Lung (tissue), 12 donors: Measurements from ENCODE around the gene KEL. TPM values are rescaled to one million over a fixed set of nuclear protein-coding genes. Genes with fewer than 3 reads are reported as not detected.

Experiments used
- ATAC-seq: fragments of 200-7000 bp; cut with Tn5 transposase; one replicate; pipeline ENCODE4 v1.9.1; 2020; ENCODE audit warnings: moderate number of reproducible peaks; ENCODE audit not compliant: insufficient read depth, low FRiP score
- DNase-seq, 3 donors: peaks; one replicate each; pipeline ENCODE4 v3.0.0-alpha.2; 2013 to 2017
- H3K27ac ChIP-seq, 2 donors: one replicate each; pipeline ENCODE4 v1.5.1; 2013; ENCODE audit warnings: mild to moderate bottlenecking in 2 of 2, moderate library complexity in 2 of 2, control low read depth in 1 of 2, inconsistent platforms in 1 of 2, low read depth in 1 of 2, low read length in 1 of 2
- H3K27me3 ChIP-seq, 3 donors: one replicate each; pipeline ENCODE4 v1.5.1; 2013; ENCODE audit warnings: low read length in 2 of 3; ENCODE audit not compliant: control insufficient read depth in 3 of 3, insufficient read depth in 3 of 3
- H3K36me3 ChIP-seq, 4 donors: one replicate each; pipeline ENCODE4 v1.5.1; 2013; ENCODE audit warnings: low read length in 4 of 4, mild to moderate bottlenecking in 1 of 4, moderate library complexity in 1 of 4; ENCODE audit not compliant: control insufficient read depth in 4 of 4, insufficient read depth in 4 of 4
- H3K4me1 ChIP-seq, 5 donors: one replicate each; pipeline ENCODE4 v1.5.1; 2013; ENCODE audit warnings: low read length in 5 of 5, mild to moderate bottlenecking in 2 of 5, moderate library complexity in 1 of 5; ENCODE audit not compliant: control insufficient read depth in 5 of 5, insufficient read depth in 5 of 5
- H3K4me3 ChIP-seq: one replicate; pipeline ENCODE4 v1.5.1; 2013; ENCODE audit warnings: mild to moderate bottlenecking, control low read depth, moderate library complexity
- H3K9ac ChIP-seq, 2 donors: one replicate each; pipeline ENCODE4 v1.5.1; 2013; ENCODE audit warnings: low read length in 2 of 2, control low read depth in 1 of 2; ENCODE audit not compliant: insufficient read depth in 1 of 2
- H3K9me3 ChIP-seq, 4 donors: one replicate each; pipeline ENCODE4 v1.5.1; 2013; ENCODE audit warnings: low read length in 3 of 4, mild to moderate bottlenecking in 1 of 4, moderate library complexity in 1 of 4; ENCODE audit not compliant: control insufficient read depth in 4 of 4, insufficient read depth in 3 of 4
- WGBS, 2 donors: extraction: QIAGEN DNeasy Blood & Tissue Kit; methylation state at CpG; one replicate each; pipeline ENCODE4 v1.1.7; 2013; 5-methylcytosine and 5-hydroxymethylcytosine counted together
- polyA plus RNA-seq, 2 donors: library from polyadenylated mRNA; stranded (reverse); fragments of 200-250 nt; gene quantifications; one replicate each; pipeline ENCODE4 v1.2.1, GENCODE V29; 2013
- total RNA-seq, 2 donors: library from RNA; depleted of rRNA in 1 of 2; stranded (reverse); fragments of >200 nt in 1 of 2; gene quantifications; one replicate each; pipeline ENCODE4 v1.2.1, GENCODE V29; 2014 to 2021
- TF ChIP-seq, protein P1 (sequence below): IDR thresholded peaks from 2 replicates; pipeline ENCODE4 v1.5.1; 2012; ENCODE audit warnings: mild to moderate bottlenecking; ENCODE audit errors: control extremely low read depth, extremely low read depth
- donor health status: control.
- donor health status: control.
- donor health status: Bipolar disorder and iron deficiency.
- donor health status: healthy.
- donor health status: DM: yes; HTN: yes; CAD: no.

Gene KEL
- total and polyA plus RNA-seq, 4 donors: 0.23 to 8.3 (median 1.1) TPM

GRCh38 chr7:142908290-142908689 is 53.9 kb downstream of the KEL start:
- TF ChIP-seq, protein P1, sequence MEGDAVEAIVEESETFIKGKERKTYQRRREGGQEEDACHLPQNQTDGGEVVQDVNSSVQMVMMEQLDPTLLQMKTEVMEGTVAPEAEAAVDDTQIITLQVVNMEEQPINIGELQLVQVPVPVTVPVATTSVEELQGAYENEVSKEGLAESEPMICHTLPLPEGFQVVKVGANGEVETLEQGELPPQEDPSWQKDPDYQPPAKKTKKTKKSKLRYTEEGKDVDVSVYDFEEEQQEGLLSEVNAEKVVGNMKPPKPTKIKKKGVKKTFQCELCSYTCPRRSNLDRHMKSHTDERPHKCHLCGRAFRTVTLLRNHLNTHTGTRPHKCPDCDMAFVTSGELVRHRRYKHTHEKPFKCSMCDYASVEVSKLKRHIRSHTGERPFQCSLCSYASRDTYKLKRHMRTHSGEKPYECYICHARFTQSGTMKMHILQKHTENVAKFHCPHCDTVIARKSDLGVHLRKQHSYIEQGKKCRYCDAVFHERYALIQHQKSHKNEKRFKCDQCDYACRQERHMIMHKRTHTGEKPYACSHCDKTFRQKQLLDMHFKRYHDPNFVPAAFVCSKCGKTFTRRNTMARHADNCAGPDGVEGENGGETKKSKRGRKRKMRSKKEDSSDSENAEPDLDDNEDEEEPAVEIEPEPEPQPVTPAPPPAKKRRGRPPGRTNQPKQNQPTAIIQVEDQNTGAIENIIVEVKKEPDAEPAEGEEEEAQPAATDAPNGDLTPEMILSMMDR: no peak
- no peaks in the 10 kb centered on the region for H3K4me1 ChIP-seq
- 88% methylated on average over 11 of the region's 11 CpGs for WGBS, 2 donors
- H3K27ac ChIP-seq: no peak overlapping the region
- ATAC-seq (no peak), DNase-seq (no peak)
- H3K27me3 ChIP-seq: no peaks in the 10 kb centered on the region
- H3K9me3 ChIP-seq: no peaks in the 10 kb centered on the region
- H3K36me3 ChIP-seq: no peaks in the 10 kb centered on the region
- no peak overlapping the region for H3K4me3 ChIP-seq
- H3K9ac ChIP-seq: no peak overlapping the region

DNA sequence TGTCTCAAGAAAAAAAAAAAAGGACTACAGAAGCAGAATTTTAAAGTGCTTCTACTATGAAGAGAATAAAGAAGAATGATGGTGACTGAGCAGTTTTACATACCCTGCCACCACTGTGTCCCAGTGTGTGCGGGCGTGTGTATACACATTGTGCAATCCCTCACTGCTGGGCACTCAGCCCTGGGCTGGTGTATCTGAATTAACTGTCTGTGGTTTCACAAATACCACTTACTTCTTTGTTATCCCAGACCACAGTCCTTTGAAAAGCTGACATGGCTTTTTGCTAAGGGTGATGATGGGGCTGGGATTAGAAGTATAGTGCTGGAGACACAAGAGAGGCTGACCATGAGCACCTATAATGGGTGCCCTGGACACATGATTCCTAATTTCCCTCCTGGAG is 55.5 kb downstream of the KEL start:
- Histone ChIP-seq H3K36me3 (no peaks in the 10 kb centered on the region), H3K4me3 (no peak overlapping the region), H3K9me3 (no peaks in the 10 kb centered on the region), H3K27ac (no peak overlapping the region), H3K27me3 (no peaks in the 10 kb centered on the region), H3K4me1 (no peaks in the 10 kb centered on the region), H3K9ac (no peak overlapping the region)
- ATAC-seq (no peak), DNase-seq (no peak)
- WGBS, 2 donors: 76 to 94% methylated on average over 2 of the region's 2 CpGs
- TF ChIP-seq, protein P1: no peak

- Histone ChIP-seq H3K4me3 (no peak overlapping the region), H3K9me3 (no peaks in the 10 kb centered on the region), H3K36me3 (no peaks in the 10 kb centered on the region), H3K27me3 (no peaks in the 10 kb centered on the region), H3K4me1 (no peaks in the 10 kb centered on the region), H3K9ac (no peak overlapping the region), H3K27ac (no peak overlapping the region)
- TF ChIP-seq, protein P1: no peak
- 84 to 86% methylated on average over 2 of the region's 2 CpGs for WGBS, 2 donors
- DNase-seq (no peak), ATAC-seq (no peak)
Measured at GRCh38 chr7:142905759-142906158, 56.4 kb downstream of the KEL start.

GRCh38 chr7:142904128-142904527 is 58.0 kb downstream of the KEL start:
- Histone ChIP-seq H3K9me3 (no peaks in the 10 kb centered on the region), H3K9ac (no peak overlapping the region), H3K36me3 (no peaks in the 10 kb centered on the region), H3K27ac (no peak overlapping the region), H3K4me1 (no peaks in the 10 kb centered on the region), H3K4me3 (no peak overlapping the region), H3K27me3 (peaks cover 0 to 3% (median 0%) of the 10 kb centered on the region in 3 donors)
- DNase-seq: no peak
- TF ChIP-seq, protein P1: no peak
- ATAC-seq: no peak
